Hindlimb muscle (tissue), 1 donor: ENCODE data around the gene PSIP1. TPM values are rescaled to one million over a fixed set of nuclear protein-coding genes. Genes with fewer than 3 reads are reported as not detected.
"Not testable (repeated sequence)": the region's sequence is repeated elsewhere in the genome, so short reads cannot be mapped to it uniquely, and the experiment has no call there.

Source experiments
- DNase-seq: peaks from one replicate; pipeline ENCODE4 v3.0.0-alpha.2; 2013
- polyA plus RNA-seq: library from polyadenylated mRNA; unstranded; fragments of 120-200 nt; gene quantifications from one replicate; pipeline ENCODE4 v1.2.1, GENCODE V29; 2013; ENCODE audit not compliant: insufficient read length

Gene PSIP1
- polyA plus RNA-seq, 1 donor = 63.3 TPM

DNA sequence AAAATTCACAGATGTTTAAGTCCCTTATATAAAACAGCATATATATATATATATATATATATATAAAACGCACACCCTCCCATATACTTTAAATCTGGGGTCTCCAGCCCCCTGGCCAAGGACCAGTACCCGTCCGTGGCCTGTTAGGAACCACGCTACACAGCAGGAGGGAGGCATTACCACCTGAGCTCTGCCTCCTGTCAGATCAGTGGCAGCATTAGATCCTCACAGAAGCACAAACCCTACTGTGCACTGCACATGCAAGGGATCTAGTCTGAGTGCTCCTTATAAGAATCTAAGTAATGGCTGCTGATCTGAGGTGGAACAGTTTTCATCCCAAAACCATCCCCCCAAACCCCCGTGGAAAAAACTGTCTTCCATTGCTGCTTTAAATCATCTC lies 9.0 kb downstream of the PSIP1 start:
- no peak for DNase-seq

DNA sequence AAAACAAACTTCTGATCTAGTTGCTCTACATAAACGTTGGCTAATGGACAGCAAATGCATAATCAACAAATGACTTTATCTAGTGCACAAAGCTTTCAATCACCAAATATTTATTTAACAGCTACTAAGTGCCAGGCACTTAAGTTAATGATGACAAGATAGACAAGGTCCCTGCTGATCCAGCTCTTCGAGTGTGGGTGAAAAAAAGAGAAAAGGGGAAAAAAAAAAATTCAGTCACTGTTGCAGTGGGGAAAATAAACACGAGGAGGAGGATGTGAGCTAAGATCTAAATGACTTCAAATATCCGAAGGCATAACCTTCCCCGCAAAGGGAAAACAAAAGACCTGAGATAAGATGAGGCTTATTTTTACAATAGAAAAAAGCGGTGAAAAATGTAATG lies 9.6 kb downstream of the PSIP1 start:
- DNase-seq = no peak

- no peak for DNase-seq
These were observed 11.6 kb downstream of the PSIP1 start for GRCh38 chr9:15499139-15499538.

DNA sequence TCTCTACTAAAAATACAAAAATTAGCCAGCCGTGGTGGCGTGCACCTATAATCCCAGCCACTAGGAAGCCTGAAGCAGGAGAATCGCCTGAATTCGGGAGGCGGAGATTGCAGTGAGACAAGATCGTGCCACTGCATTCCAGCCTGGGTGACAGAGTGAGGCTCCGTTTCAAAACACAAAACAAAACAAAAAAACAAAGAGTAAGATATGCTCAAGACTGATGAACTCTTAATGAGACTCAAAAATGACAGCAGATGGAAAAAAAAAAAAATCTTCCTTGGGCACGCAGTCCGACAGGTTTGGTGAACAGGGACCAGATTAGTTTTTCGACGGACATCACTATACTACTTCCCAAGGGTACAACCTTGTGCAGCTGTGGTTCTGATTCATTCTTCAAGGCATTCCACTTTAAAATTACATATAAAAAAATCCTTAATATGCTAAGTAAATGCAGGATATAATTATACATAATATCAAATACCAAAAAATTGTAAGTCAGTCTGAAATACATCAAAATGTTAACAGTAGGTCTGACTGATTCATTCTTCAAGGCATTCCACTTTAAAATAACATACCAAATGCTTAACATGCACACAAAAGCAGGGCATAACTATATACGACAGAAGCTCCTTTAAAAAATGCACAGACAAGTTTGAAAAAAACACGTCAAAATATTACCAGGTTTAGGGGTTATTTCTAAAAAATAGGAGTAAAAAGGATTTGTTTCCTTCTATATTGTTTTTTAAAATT lies 12.3 kb downstream of the PSIP1 start:
- DNase-seq = no peak

DNA sequence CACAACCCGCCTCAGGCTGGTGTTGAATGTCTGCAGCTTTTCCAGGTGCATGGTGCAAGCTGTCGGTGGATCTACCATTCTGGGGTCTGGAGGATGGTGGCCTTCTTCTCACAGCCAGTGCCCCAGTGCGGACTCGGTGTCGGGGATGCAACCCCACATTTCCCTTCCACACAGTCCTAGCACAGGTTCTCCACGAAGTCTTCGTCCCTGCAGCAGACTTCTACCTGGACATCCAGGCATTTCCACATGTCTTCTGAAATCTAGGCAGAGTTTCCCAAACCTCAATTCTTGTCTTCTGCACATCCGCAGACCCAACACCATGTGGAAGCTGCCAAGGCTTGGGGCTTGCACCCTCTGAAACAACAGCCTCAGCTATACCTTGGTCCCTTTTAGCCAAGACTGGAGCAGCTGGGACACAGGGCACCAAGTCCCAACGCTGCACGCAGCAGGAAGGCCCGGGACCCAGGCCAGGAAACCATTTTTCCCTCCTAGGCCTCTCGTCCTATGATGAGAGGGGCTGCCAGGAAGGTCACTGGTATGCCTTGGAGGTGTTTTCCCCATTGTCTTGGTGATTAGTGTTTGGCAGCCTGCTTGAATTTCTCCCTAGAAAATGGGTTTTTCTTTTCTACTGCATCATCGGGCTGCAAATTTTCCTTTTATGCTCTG lies 18.2 kb downstream of the PSIP1 start:
- no peak for DNase-seq

DNA sequence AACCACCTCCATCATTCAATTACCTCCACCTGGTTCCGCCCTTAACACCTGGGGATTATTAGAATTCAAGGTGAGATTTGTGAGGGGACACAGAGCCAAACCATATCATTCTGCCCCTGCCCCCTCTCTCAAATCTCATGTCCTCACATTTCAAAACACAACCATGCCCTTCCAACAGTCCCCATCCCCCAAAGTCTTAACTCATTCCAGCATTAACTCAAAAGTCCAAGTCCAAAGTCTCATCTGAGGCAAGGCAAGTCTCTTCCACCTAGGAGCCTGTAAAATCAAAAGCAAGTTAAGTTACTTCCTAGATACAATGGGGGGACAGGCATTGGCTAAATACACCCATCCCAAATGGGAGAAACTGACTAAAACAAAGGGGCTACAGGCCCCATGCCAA lies 18.8 kb downstream of the PSIP1 start:
- DNase-seq = no peak

- DNase-seq = no peak
These were observed 24.7 kb downstream of the PSIP1 start for GRCh38 chr9:15485836-15486666.

DNA sequence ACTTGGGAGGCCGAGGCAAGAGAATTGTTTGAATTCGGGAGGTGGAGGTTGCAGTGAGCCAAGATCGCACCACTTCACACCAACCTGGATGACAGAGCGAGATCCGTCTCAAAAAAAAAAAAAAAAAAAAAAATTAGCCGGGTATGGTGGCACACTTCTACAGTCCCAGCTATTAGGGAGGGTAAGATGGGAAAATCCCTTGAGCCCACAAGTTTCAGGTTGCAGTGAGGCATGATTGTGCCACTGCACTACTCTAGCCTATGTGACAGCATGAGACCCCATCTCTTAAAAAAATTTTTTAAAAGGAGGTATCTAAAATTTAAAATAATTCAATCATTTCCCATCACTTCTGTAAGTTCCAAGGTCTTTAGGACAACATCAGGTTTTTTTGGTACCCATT lies 26.0 kb downstream of the PSIP1 start:
- no peak for DNase-seq

DNA sequence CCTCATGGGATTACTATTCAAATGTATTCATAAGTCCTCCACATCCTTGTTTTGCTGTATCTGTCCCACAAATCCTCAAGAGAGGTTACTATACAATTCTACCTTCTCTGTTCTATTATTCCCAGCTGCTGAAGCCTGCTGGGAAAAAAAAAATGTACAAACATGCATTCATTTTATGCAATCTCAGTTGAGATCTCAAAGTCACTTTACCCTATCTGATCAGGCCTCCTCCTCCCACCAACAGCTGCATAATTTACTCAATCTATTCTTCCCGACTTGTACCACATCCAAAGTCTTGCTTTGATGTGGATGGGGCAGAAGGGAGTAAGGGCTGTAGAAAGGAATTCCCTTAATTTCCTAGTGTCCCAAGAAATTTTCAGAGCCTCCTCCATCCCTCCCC lies 28.6 kb downstream of the PSIP1 start:
- DNase-seq = no peak

- DNase-seq = no peak
These were observed 30.7 kb downstream of the PSIP1 start for GRCh38 chr9:15480028-15480427.

DNA sequence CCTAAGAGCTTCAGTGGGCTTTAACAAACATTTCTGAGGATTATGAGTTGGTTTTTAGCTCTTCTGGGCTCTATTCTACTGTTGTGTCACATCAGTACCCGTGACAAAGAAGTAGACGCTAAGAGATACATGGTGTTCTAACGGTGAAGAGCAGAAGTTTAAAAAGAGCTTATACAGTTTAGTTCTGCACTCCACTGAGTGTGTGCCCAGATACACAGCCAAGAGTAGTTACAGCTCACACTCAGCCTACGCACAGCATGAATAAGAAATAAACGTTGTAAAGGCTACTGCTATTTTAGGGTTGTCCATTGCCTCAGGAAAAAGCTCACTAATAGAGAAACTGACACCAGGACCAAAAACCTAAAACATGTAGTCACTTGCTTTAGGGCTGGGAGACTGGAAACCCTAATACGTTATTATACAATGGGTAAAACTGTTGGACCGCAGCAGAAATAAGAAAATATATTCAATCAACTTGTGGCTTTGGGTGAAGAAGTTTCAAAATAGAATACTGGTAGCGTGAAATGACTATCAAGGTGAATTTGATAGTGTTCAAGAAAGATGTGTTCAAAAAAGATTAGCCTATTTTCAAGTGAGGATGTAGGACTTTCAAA lies 34.7 kb downstream of the PSIP1 start:
- DNase-seq = no peak

- DNase-seq = no peak
These were observed 40.9 kb downstream of the PSIP1 start for GRCh38 chr9:15469862-15470261.

DNA sequence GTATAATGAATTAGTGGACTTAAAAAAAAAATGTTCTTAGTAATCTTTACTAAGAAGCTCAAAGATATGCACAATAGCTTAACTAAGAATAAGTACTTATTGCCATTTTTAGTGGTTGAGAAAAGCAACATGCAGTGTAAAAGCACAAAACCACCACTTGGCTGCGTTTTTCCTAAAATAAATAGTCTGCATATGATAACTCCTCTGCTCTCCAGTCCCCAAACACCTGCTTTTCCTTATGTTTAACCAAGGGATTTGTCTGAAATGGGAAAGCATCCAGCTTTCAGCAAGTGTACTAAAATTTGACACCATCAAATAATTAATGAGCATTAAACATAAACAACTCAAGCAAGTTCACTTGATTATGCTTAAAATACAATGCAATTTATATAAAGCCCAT lies 41.4 kb downstream of the PSIP1 start:
- no peak for DNase-seq

- DNase-seq = no peak
These were observed 42.6 kb downstream of the PSIP1 start for GRCh38 chr9:15468145-15468544.

- no peak for DNase-seq
These were observed 49.2 kb downstream of the PSIP1 start for GRCh38 chr9:15461601-15462000.

- no peak for DNase-seq
These were observed 49.7 kb downstream of the PSIP1 start for GRCh38 chr9:15461056-15461455.

- no peak for DNase-seq
These were observed 56.8 kb downstream of the PSIP1 start for GRCh38 chr9:15453956-15454355.

DNA sequence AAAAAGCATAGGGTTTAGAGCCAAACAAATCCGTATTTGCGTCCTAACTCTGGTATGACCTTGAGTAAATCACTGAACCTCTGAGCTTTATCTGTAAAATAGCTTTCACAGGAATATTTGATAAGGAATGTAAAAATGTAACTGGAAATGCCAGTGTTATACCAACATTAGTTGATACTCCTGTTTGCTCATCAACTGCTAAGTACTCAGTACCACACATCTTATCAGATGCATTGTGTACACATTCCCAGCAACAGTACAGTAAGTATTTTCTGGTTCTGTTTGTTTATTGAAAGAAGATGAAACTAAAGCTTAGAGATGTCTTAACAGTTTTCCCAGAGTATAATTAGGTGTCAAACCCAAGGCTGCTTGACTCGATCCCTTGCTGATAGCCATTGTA lies 66.6 kb downstream of the PSIP1 start:
- DNase-seq = no peak

- DNase-seq = not testable (repeated sequence)
These were observed 68.5 kb downstream of the PSIP1 start for GRCh38 chr9:15442264-15442663.

- not testable (repeated sequence) for DNase-seq
These were observed 68.9 kb downstream of the PSIP1 start for GRCh38 chr9:15441841-15442240.

DNA sequence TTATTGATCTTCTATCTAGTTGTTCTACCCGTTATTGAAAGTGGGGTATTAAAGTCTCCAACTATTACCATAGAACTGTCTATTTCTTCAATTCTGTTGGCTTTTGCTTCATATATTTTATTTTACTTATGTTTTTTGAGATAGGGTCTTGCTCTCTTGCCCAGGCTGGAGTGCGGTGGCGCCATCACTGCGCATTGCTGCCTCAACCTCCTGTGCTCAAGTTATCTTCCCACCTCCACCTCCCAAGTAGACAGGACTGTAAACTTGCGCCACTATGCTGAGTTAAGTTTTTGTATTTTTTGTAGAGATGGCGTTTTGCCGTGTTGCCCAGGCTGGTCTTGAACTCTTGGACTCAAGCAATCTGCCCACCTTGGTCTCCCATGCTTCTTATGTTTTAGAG lies 71.9 kb downstream of the PSIP1 start:
- DNase-seq = no peak

- no peak for DNase-seq
These were observed 77.1 kb downstream of the PSIP1 start for GRCh38 chr9:15433661-15434060.

- DNase-seq = no peak
These were observed 77.6 kb downstream of the PSIP1 start for GRCh38 chr9:15433191-15433590.
